ENCODE measurements around the gene KLK2. TPM values are rescaled to one million over a fixed set of nuclear protein-coding genes. Genes with fewer than 3 reads are reported as not detected.

Gene KLK2
- total and polyA plus RNA-seq, 4 donors, result not detected

GRCh38 chr19:50854636-50855410 lies 18.4 kb upstream of the KLK2 start, which contains the start of gene KLK3:
KLK3 (plus strand) TSS chr19:50854915; CDS start chr19:50854956, 41 bp downstream.
- Histone ChIP-seq H3K27me3 (ENCODE audit: control insufficient read depth in 3 of 3, insufficient read depth in 3 of 3, low read length in 2 of 3) (peaks cover 0 to 24% (median 2%) of the 10 kb centered on the region in 3 donors), H3K9ac (ENCODE audit: insufficient read depth in 1 of 2, low read length in 2 of 2) (no peak within 1 kb of the TSS), H3K4me1 (ENCODE audit: control insufficient read depth in 5 of 5, insufficient read depth in 5 of 5, low read length in 5 of 5) (no peaks in the 10 kb centered on the region), H3K9me3 (ENCODE audit: control insufficient read depth in 4 of 4, insufficient read depth in 3 of 4, low read length in 3 of 4) (peaks cover 0 to 2% (median 0%) of the 10 kb centered on the region in 4 donors), H3K27ac (ENCODE audit: low read depth in 1 of 2, low read length in 1 of 2) (no peak within 1 kb of the TSS), H3K4me3 (no peak within 1 kb of the TSS), H3K36me3 (ENCODE audit: control insufficient read depth in 4 of 4, insufficient read depth in 4 of 4, low read length in 4 of 4) (no peaks in the 10 kb centered on the region)
- WGBS, 2 donors, result 55 to 61% methylated on average over 8 to 9 of the region's 9 CpGs
- DNase-seq (no peak), ATAC-seq (ENCODE audit: insufficient read depth, low FRiP score) (no peak)
- TF ChIP-seq CTCF (IDR thresholded peaks at IDR 0.05; ENCODE audit: control extremely low read depth, extremely low read depth), result no peak

- TF ChIP-seq CTCF (IDR thresholded peaks at IDR 0.05; ENCODE audit: control extremely low read depth, extremely low read depth), result no peak
- ATAC-seq (ENCODE audit: insufficient read depth, low FRiP score) (no peak), DNase-seq (no peak)
- no peaks in the 10 kb centered on the region for H3K36me3 ChIP-seq (ENCODE audit: control insufficient read depth in 4 of 4, insufficient read depth in 4 of 4, low read length in 4 of 4)
- H3K27me3 ChIP-seq (ENCODE audit: control insufficient read depth in 3 of 3, insufficient read depth in 3 of 3, low read length in 2 of 3), result peaks cover 0 to 24% (median 2%) of the 10 kb centered on the region in 3 donors
- H3K9ac ChIP-seq (ENCODE audit: insufficient read depth in 1 of 2, low read length in 2 of 2), result no peak overlapping the region
- 52 to 69% methylated on average over 6 of the region's 6 CpGs for WGBS, 2 donors
- H3K9me3 ChIP-seq (ENCODE audit: control insufficient read depth in 4 of 4, insufficient read depth in 3 of 4, low read length in 3 of 4), result peaks cover 0 to 8% (median 0%) of the 10 kb centered on the region in 4 donors
- no peak overlapping the region for H3K27ac ChIP-seq (ENCODE audit: low read depth in 1 of 2, low read length in 1 of 2)
- H3K4me3 ChIP-seq, result no peak overlapping the region
- H3K4me1 ChIP-seq (ENCODE audit: control insufficient read depth in 5 of 5, insufficient read depth in 5 of 5, low read length in 5 of 5), result no peaks in the 10 kb centered on the region
Measured at GRCh38 chr19:50857366-50857765, 15.9 kb upstream of the KLK2 start.

- no peak overlapping the region for H3K27ac ChIP-seq (ENCODE audit: low read depth in 1 of 2, low read length in 1 of 2)
- no peak for TF ChIP-seq CTCF (IDR thresholded peaks at IDR 0.05; ENCODE audit: control extremely low read depth, extremely low read depth)
- no peaks in the 10 kb centered on the region for H3K36me3 ChIP-seq (ENCODE audit: control insufficient read depth in 4 of 4, insufficient read depth in 4 of 4, low read length in 4 of 4)
- H3K9ac ChIP-seq (ENCODE audit: insufficient read depth in 1 of 2, low read length in 2 of 2), result no peak overlapping the region
- WGBS, 2 donors, result 17 to 18% methylated on average over 6 to 7 of the region's 7 CpGs
- H3K4me1 ChIP-seq (ENCODE audit: control insufficient read depth in 5 of 5, insufficient read depth in 5 of 5, low read length in 5 of 5), result no peaks in the 10 kb centered on the region
- no peak overlapping the region for H3K4me3 ChIP-seq
- no peak for DNase-seq
- peaks cover 0 to 8% (median 0%) of the 10 kb centered on the region in 4 donors for H3K9me3 ChIP-seq (ENCODE audit: control insufficient read depth in 4 of 4, insufficient read depth in 3 of 4, low read length in 3 of 4)
- H3K27me3 ChIP-seq (ENCODE audit: control insufficient read depth in 3 of 3, insufficient read depth in 3 of 3, low read length in 2 of 3), result peaks cover 0 to 24% (median 2%) of the 10 kb centered on the region in 3 donors
- ATAC-seq (ENCODE audit: insufficient read depth, low FRiP score), result no peak
Measured at GRCh38 chr19:50858886-50859285, 14.4 kb upstream of the KLK2 start.
